SK-N-MC (cell line): ENCODE results near the gene SCN1B.
"Not testable (repeated sequence)": the region's sequence is repeated elsewhere in the genome, so short reads cannot be mapped to it uniquely, and the experiment has no call there.

ENCODE experiments used
- DNase-seq: peaks from one replicate; pipeline ENCODE4 v3.0.0-alpha.2; 2011; ENCODE audit warnings: low read depth, low spot score
- H3K27ac ChIP-seq: fragments of 200-600 bp; sonication (generic); 2 replicates; pipeline ENCODE4 v1.5.1; 2016; ENCODE audit warnings: mixed run types
- H3K36me3 ChIP-seq: fragments of 200-600 bp; sonication (generic); 2 replicates; pipeline ENCODE4 v1.6.1; 2017; ENCODE audit warnings: antibody characterized with exemption, low read length, mixed read lengths; ENCODE audit not compliant: insufficient read depth
- H3K4me3 ChIP-seq: fragments of 200-600 bp; sonication (generic); 2 replicates; pipeline ENCODE4 v1.5.1; 2016
- H3K9ac ChIP-seq: fragments of 200-600 bp; sonication (generic); 2 replicates; pipeline ENCODE4 v1.8.0; 2017; ENCODE audit warnings: mixed run types, mixed read lengths; ENCODE audit not compliant: insufficient read length
- H3K9me3 ChIP-seq: fragments of 200-600 bp; sonication (generic); 2 replicates; pipeline ENCODE4 v1.6.1; 2017; ENCODE audit warnings: low read depth, mild to moderate bottlenecking, antibody characterized with exemption, low read length, moderate library complexity, mixed read lengths
- EZH2 ChIP-seq: fragments of 200-600 bp; sonication (generic); IDR thresholded peaks from one replicate; pipeline ENCODE4 v1.6.1; 2017; ENCODE audit warnings: antibody characterized with exemption
- FOXP2 ChIP-seq: optimal IDR thresholded peaks from 2 replicates; pipeline ENCODE3; 2011; ENCODE audit warnings: mild to moderate bottlenecking, moderate library complexity; ENCODE audit not compliant: insufficient read depth; ENCODE audit errors: extremely low read length, control extremely low read depth
- POLR2AphosphoS5 ChIP-seq: IDR thresholded peaks from 2 replicates; pipeline ENCODE4 v1.6.1; 2012; ENCODE audit warnings: mild to moderate bottlenecking, low read depth, low read length, borderline replicate concordance

The SCN1B gene

GRCh38 chr19:34999498-35000337, 30.6 kb upstream of the SCN1B start, which contains the start of gene GRAMD1A:
GRAMD1A (plus strand) TSS chr19:35000323; CDS start chr19:35000479, 156 bp downstream.
- DNase-seq = no peak
- TF ChIP-seq EZH2 = no peak
- TF ChIP-seq POLR2AphosphoS5 = peak; percentile 72; the same call in 1 of the 2 replicates

GRCh38 chr19:35000338-35000646, 30.0 kb upstream of the SCN1B start:
- Histone ChIP-seq H3K9ac (peak overlapping the region; percentile 87), H3K36me3 (peaks cover 5% of the 10 kb centered on the region; the same call in 1 of the 2 replicates), H3K9me3 (no peaks in the 10 kb centered on the region), H3K27ac (no peak overlapping the region), H3K4me3 (peak overlapping the region; percentile 92)
- DNase-seq = no peak
- TF ChIP-seq EZH2 (no peak), FOXP2 (no peak), POLR2AphosphoS5 (no peak)

More at GRCh38 chr19:34999498-35000337, 30.6 kb upstream of the SCN1B start, which contains the start of gene GRAMD1A:
- H3K27ac ChIP-seq = peak within 1 kb of the TSS; percentile 68; the same call in 1 of the 2 replicates
- H3K9ac ChIP-seq = peak within 1 kb of the TSS; percentile 87
- peak within 1 kb of the TSS; percentile 92 for H3K4me3 ChIP-seq
- no peaks in the 10 kb centered on the region for H3K9me3 ChIP-seq
- peaks cover 5% of the 10 kb centered on the region; the same call in 1 of the 2 replicates for H3K36me3 ChIP-seq

GRCh38 chr19:35000647-35001501, 29.4 kb upstream of the SCN1B start:
- Histone ChIP-seq H3K27ac (peak overlapping the region; percentile 13; the same call in 1 of the 2 replicates), H3K9ac (peak overlapping the region; percentile 87), H3K9me3 (no peaks in the 10 kb centered on the region), H3K4me3 (peak overlapping the region; percentile 92), H3K36me3 (peaks cover 5% of the 10 kb centered on the region; the same call in 1 of the 2 replicates)
- DNase-seq = no peak
- TF ChIP-seq EZH2 (no peak), POLR2AphosphoS5 (no peak), FOXP2 (no peak)

GRCh38 chr19:35002037-35002535, 28.2 kb upstream of the SCN1B start:
- TF ChIP-seq EZH2 (no peak), POLR2AphosphoS5 (no peak), FOXP2 (no peak)
- Histone ChIP-seq H3K9ac (no peak overlapping the region), H3K27ac (no peak overlapping the region), H3K9me3 (no peaks in the 10 kb centered on the region), H3K4me3 (peak overlapping the region; percentile 92; the same call in 1 of the 2 replicates), H3K36me3 (peaks cover 5% of the 10 kb centered on the region; the same call in 1 of the 2 replicates)
- no peak for DNase-seq

GRCh38 chr19:35004517-35005255, 25.6 kb upstream of the SCN1B start:
- H3K27ac ChIP-seq = no peak overlapping the region
- H3K4me3 ChIP-seq = no peak overlapping the region
- no peak for TF ChIP-seq FOXP2
- TF ChIP-seq EZH2 = no peak
- no peak for TF ChIP-seq POLR2AphosphoS5
- H3K9ac ChIP-seq = no peak overlapping the region
- H3K36me3 ChIP-seq = peaks cover 9% of the 10 kb centered on the region; the same call in 1 of the 2 replicates
- no peaks in the 10 kb centered on the region for H3K9me3 ChIP-seq
- DNase-seq = no peak

- no peak overlapping the region for H3K9ac ChIP-seq
- H3K27ac ChIP-seq = no peak overlapping the region
- peaks cover 15% of the 10 kb centered on the region; the same call in 1 of the 2 replicates for H3K36me3 ChIP-seq
- H3K9me3 ChIP-seq = no peaks in the 10 kb centered on the region
- no peak for DNase-seq
- TF ChIP-seq EZH2 = no peak
- TF ChIP-seq FOXP2 = no peak
- TF ChIP-seq POLR2AphosphoS5 = no peak
- H3K4me3 ChIP-seq = no peak overlapping the region
Observed at GRCh38 chr19:35005256-35005977, 24.9 kb upstream of the SCN1B start.

- H3K9me3 ChIP-seq, H3K27ac ChIP-seq, DNase-seq, H3K9ac ChIP-seq, H3K4me3 ChIP-seq: not testable (repeated sequence)
- peaks cover 16% of the 10 kb centered on the region; the same call in 1 of the 2 replicates for H3K36me3 ChIP-seq
Observed at GRCh38 chr19:35006007-35006341, 24.3 kb upstream of the SCN1B start.
